Midbrain (tissue), 1 donor: Measurements from ENCODE around the gene PAWR.
"Not testable (repeated sequence)": the region's sequence is repeated elsewhere in the genome, so short reads cannot be mapped to it uniquely, and the experiment has no call there.

Experiments used
- DNase-seq: peaks from one replicate; lab custom pipeline; 2025; lab: John Stamatoyannopoulos, UW

Gene PAWR

GRCh38 chr12:79686171-79686570 lies 4.6 kb downstream of the PAWR start:
- DNase-seq: no peak

DNA sequence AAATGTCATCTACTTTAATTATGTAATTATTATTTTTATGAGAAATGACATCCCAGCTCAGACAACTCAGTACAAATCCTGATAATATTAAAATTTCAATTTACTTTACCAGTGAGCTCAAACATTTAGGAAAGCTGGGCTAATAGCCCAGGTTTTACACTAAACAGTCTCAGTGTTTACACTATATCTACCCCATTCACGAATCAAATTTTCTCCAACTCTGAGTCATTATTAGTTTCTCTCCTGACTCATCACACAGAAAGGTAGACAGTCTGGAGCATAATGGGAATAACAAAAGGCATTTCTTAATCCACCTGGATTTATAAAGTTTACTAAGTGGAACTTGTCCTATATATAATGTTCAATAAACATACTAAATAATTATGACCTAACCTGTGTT lies 5.7 kb downstream of the PAWR start:
- no peak for DNase-seq

GRCh38 chr12:79684338-79684737 lies 6.4 kb downstream of the PAWR start:
- DNase-seq: not testable (repeated sequence)

DNA sequence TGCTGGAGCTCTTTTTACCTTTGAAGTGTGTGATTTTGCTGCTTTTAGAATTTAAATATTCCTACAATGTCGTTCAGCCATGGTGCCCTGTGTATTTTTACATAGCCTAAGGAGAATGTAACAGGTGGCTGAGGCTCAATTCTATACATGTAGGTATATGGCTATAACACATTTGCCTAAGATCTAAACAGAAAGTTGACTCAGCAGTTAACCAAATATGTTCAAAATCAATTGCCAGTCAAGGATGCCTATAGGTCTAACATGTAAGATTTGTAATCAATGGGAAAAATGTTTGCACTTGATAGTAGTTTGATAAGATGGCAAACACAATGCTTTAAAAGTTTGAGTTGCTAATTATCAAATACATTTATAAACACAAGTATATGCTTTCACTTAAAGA lies 8.2 kb downstream of the PAWR start:
- no peak for DNase-seq

GRCh38 chr12:79681008-79681590 lies 9.7 kb downstream of the PAWR start:
- DNase-seq: no peak

DNA sequence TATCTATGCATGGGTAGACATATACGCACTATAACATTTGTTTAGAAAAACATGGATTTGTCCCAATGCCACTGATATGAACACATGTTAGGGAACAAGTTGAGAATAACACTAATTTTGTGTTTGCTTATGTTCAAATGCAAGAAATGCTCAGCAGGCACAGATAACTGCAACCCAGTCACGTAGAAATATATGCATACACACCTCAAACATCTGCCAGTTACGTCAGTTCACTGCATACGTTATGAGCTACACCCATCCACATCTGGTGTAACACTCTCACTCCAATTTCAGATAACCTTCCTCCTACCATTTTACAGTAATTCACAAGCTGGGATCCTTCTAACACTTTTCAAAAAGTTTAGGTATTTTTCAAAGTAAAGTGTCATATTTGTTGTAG lies 10.7 kb downstream of the PAWR start:
- no peak for DNase-seq

GRCh38 chr12:79678306-79678705 lies 12.5 kb downstream of the PAWR start:
- no peak for DNase-seq

DNA sequence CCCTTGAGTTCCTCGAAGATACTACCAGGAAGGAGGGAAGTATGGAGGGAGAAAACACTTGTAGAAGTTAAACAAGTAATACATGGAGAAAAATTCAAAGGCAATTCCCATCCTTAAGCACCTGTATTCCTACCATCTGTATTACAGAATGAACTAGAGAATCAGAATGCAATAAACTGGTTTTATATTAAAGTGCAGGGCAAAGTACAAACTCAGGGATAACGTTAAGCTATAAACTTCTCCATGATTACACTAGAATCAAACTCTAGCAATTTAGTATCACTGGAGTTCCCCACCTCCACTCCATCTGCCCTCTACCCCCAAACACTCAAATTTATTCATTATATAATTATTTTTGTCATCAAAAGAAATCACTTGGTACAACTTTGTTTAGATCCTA lies 13.1 kb downstream of the PAWR start:
- DNase-seq: no peak

GRCh38 chr12:79676579-79676978 lies 14.2 kb downstream of the PAWR start:
- no peak for DNase-seq

- no peak for DNase-seq
Observed at GRCh38 chr12:79674629-79675028, 16.1 kb downstream of the PAWR start.

GRCh38 chr12:79673354-79673753 lies 17.4 kb downstream of the PAWR start:
- no peak for DNase-seq

GRCh38 chr12:79668113-79668512 lies 22.7 kb downstream of the PAWR start:
- no peak for DNase-seq

DNA sequence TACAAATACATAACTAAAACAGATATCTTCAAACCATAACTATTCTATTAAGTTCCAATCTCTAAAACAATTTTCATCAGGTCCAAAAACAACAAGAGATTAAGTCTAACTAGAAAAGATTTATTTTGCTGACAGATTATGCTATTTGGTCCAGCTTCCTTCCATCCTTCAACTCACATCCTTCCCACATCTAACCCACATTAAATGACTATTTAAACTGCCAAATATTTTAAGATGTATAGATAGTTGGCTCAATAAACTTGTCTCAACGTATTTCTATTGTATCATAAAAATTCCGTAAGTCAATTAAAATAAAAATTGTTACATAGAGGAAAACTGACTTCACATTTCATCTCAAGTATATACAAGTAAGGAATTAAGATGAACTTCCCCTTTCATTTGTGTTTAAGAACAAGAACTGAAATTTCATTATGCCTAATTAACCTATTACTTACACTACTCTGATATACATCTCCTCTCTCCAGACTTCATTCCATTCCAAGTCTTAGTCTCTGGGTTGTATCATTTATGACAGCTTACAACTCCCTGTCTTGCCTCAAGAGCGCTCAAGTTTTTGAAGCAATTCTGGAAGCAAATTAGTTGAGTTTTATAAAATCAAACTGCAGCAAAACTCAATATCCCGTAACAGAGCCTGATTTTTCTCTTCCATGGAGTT lies 25.4 kb downstream of the PAWR start:
- DNase-seq: no peak

DNA sequence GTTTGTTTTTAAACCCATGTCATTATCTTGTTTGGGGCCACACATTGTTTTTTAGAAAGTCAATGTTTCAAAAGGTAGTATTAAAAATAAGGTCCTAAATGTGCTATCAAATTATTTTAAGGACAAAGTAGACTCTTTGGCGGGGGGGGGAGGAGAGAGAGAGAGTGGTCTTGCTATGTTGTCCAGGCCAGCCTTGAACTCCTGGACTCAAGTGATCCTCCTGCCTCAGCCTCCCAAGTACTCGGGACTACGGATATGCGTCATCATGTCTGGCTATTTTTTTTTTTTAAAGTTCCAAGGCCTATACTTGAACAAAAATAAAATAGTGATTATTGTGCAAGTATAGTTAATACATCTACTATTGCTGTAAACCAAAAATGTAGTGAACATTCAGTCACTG lies 26.2 kb downstream of the PAWR start:
- no peak for DNase-seq

DNA sequence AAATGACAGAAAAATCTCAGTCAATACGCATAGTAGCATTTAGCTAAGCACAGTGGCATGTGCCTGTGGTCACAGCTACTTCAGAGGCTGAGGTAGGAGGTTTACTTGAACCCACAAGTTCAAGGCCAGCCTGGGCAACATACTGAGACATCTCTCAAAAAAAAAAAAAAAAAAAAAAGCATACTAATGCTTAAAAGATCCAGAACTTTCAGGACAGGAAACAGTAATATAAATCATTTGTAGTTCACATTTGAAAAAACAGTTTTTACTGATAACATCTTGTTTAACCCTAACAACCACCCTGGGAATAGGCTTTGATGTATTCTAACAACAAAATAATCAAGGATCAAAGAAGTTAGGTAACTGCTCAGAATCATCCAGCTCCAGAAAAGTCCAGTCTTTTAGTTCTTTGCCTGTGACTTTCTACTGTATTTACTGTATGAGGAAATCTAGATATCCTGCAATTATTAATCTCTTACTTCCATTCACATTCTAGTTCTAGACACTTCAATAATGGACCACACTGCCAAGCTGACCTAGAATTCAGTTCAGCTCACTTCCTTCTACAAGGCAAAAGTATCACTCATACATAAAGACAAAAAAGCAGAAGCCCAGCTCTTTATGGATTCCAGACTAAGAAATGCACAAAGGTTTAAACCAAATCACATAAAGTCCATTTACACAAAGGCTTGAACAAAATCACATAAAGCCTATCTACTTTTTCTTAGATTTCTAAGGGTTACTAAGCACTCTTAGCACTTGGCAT lies 28.5 kb downstream of the PAWR start:
- DNase-seq: no peak

DNA sequence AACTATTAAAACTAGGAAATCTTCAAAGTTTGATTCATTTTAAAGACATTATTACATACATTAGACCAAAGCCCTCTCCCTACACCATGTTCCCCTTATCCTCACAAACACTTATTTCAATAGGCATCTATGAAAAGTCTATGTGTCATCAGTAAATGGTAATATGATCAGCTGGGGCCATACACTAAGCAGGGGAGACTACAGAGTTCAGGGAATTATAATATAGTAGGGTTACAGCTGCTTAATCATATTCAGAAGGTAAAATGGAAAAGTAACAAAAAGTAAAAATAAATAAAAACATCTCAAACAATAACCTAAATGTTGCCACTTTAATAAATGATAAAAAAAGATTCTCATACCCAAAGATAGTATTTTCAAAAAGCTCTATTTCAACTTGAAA lies 29.1 kb downstream of the PAWR start:
- DNase-seq: no peak

- DNase-seq: no peak
Observed at GRCh38 chr12:79659961-79660431, 30.8 kb downstream of the PAWR start.

GRCh38 chr12:79658221-79658620 lies 32.5 kb downstream of the PAWR start:
- DNase-seq: no peak

- DNase-seq: no peak
Observed at GRCh38 chr12:79657136-79657535, 33.6 kb downstream of the PAWR start.

DNA sequence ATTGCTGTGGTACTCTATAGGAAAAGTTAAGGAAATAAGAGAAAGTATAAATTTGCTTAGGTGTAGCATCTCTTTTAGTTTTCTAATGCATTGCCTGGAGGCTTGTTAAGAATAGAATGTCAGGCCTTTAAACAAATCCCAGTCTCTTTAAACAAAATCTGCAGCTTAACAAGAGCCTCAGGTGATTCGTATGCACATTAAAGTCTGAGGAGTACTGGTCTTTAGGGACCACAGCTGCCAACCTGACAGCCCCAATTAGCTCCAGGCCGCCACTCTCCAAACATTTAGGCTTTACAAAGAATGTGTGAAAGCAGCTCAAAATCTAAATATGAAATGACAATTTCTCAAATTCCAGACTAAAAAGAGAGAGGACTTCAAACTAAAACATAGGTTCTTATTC lies 35.7 kb downstream of the PAWR start:
- no peak for DNase-seq

- no peak for DNase-seq
Observed at GRCh38 chr12:79652521-79652920, 38.2 kb downstream of the PAWR start.

GRCh38 chr12:79650440-79650839 lies 40.3 kb downstream of the PAWR start:
- DNase-seq: no peak

DNA sequence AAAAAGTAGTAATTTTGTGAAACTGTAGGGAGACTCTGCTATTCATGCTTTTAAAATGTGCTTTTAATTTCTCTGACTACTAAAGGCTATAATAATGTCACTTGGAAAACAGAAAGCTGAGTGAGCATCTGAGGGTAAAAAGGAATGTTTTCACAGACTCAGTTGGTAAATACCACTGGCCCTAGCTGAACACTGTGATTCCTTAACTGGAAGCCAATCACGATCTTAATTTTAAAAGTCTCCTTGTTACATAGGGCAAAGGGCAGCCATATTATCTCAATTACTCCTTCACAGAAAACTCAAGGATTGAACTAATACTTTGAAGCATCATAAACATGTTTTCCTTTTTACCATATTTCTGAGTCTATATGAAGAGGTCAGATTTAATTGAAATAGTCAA lies 41.9 kb downstream of the PAWR start:
- DNase-seq: no peak
